GM12865 (cell line): ENCODE data around the gene EID3.

Experiments used
- DNase-seq: peaks from one replicate; pipeline ENCODE4 v3.0.0; 2010; ENCODE audit warnings: low read depth
- H3K4me3 ChIP-seq: 2 replicates; pipeline ENCODE4 v1.5.1; 2011; ENCODE audit warnings: mild to moderate bottlenecking, low read depth, low read length, control low read depth
- CTCF ChIP-seq: IDR thresholded peaks from 2 replicates; pipeline ENCODE4 v1.5.1; 2011; ENCODE audit warnings: low read length, control low read depth, low read depth, inconsistent platforms; ENCODE audit not compliant: insufficient read depth; ENCODE audit errors: missing control alignments

EID3 gene

GRCh38 chr12:104315326-104316224 lies 12.0 kb downstream of the EID3 start:
- no peak for TF ChIP-seq CTCF
- DNase-seq = no peak
- no peak overlapping the region for H3K4me3 ChIP-seq

GRCh38 chr12:104316936-104317335 lies 13.4 kb downstream of the EID3 start:
- H3K4me3 ChIP-seq = no peak overlapping the region
- no peak for TF ChIP-seq CTCF
- DNase-seq = no peak

GRCh38 chr12:104317538-104318210 lies 14.1 kb downstream of the EID3 start:
- no peak for DNase-seq
- TF ChIP-seq CTCF = no peak
- no peak overlapping the region for H3K4me3 ChIP-seq

- no peak overlapping the region for H3K4me3 ChIP-seq
- no peak for TF ChIP-seq CTCF
- no peak for DNase-seq
Measured at GRCh38 chr12:104319028-104319427, 15.5 kb downstream of the EID3 start.

- no peak for TF ChIP-seq CTCF
- no peak for DNase-seq
Measured at GRCh38 chr12:104319918-104320626, 16.5 kb downstream of the EID3 start.

GRCh38 chr12:104320627-104321024 lies 17.1 kb downstream of the EID3 start:
- DNase-seq = no peak
- H3K4me3 ChIP-seq = no peak overlapping the region
- TF ChIP-seq CTCF = no peak

More at GRCh38 chr12:104319918-104320626, 16.5 kb downstream of the EID3 start:
- no peak overlapping the region for H3K4me3 ChIP-seq
